ENCODE data around the gene TMEM30A.

DNA sequence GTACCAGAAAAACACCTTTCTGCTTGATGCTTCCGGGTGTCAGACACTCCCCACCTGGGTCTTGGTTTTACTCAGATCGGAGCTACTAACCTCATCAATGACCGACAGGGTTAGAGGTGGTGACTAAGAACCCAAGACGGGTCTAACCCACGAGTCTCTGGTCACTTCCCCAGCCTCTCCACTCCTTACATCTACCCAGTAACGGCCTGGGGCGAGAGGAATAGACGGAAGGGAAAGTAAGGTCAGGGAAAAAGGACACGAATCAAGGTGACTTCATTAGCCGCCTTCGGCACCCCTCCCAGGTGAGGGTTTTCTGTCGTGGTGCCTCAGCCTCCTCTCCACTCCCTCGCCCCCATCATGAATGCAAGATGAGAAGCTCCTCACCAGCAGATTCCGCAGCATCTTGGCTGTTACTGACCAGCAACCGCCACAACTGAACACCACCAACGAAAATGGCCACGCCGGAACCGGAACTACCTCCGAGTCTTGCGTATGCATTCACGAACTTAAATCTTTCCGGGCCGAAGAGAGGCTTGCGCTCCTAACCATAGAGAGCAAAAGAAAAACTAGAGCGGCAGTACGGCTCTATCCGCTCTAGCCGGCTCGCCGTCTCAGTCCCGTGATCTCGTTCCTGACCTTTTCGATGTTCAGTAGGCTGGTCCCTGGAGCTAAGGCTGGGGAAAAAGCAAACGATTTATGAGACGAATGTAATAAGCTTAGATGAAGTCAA is 41.1 kb downstream of the TMEM30A start, which contains the start of gene COX7A2:
- TF ChIP-seq, protein P1, sequence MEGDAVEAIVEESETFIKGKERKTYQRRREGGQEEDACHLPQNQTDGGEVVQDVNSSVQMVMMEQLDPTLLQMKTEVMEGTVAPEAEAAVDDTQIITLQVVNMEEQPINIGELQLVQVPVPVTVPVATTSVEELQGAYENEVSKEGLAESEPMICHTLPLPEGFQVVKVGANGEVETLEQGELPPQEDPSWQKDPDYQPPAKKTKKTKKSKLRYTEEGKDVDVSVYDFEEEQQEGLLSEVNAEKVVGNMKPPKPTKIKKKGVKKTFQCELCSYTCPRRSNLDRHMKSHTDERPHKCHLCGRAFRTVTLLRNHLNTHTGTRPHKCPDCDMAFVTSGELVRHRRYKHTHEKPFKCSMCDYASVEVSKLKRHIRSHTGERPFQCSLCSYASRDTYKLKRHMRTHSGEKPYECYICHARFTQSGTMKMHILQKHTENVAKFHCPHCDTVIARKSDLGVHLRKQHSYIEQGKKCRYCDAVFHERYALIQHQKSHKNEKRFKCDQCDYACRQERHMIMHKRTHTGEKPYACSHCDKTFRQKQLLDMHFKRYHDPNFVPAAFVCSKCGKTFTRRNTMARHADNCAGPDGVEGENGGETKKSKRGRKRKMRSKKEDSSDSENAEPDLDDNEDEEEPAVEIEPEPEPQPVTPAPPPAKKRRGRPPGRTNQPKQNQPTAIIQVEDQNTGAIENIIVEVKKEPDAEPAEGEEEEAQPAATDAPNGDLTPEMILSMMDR (IDR thresholded peaks at IDR 0.05; ENCODE audit: insufficient read depth, low read length, poor library complexity, severe bottlenecking), result no peak
- no peak for TF ChIP-seq EZH2phosphoT487 (conservative IDR thresholded peaks at IDR 0.05; ENCODE audit: low read length)
